KOPT-K1 (cell line): ENCODE results near the gene KANSL3.

ENCODE experiments used
- H3K27ac ChIP-seq: fragments of 200-600 bp; sonication (generic); 2 replicates; pipeline ENCODE4 v1.5.1; 2016; ENCODE audit warnings: antibody characterized with exemption, mild to moderate bottlenecking, low read depth, low read length; ENCODE audit not compliant: poor library complexity, severe bottlenecking
- H3K36me3 ChIP-seq: fragments of 200-600 bp; sonication (generic); 2 replicates; pipeline ENCODE4 v1.5.1; 2017; ENCODE audit warnings: antibody characterized with exemption, mild to moderate bottlenecking, low read length, moderate library complexity; ENCODE audit not compliant: insufficient read depth
- H3K9me3 ChIP-seq: fragments of 200-600 bp; sonication (generic); 2 replicates; pipeline ENCODE4 v1.5.1; 2017; ENCODE audit warnings: antibody characterized with exemption, low read length, mild to moderate bottlenecking; ENCODE audit not compliant: insufficient read depth, poor library complexity, severe bottlenecking

The KANSL3 gene

GRCh38 chr2:96550787-96551604, 87.1 kb downstream of the KANSL3 start:
- Histone ChIP-seq H3K9me3 (no peaks in the 10 kb centered on the region), H3K27ac (no peak overlapping the region), H3K36me3 (peaks cover 69% of the 10 kb centered on the region)

- peaks cover 77% of the 10 kb centered on the region for H3K36me3 ChIP-seq
- no peak overlapping the region for H3K27ac ChIP-seq
- H3K9me3 ChIP-seq = no peaks in the 10 kb centered on the region
Observed at GRCh38 chr2:96549967-96550786, 87.9 kb downstream of the KANSL3 start.

GRCh38 chr2:96549466-96549785, 88.7 kb downstream of the KANSL3 start:
- Histone ChIP-seq H3K9me3 (no peaks in the 10 kb centered on the region), H3K36me3 (peaks cover 78% of the 10 kb centered on the region), H3K27ac (no peak overlapping the region)

GRCh38 chr2:96548558-96549465, 89.3 kb downstream of the KANSL3 start:
- Histone ChIP-seq H3K9me3 (no peaks in the 10 kb centered on the region), H3K27ac (no peak overlapping the region), H3K36me3 (peaks cover 80% of the 10 kb centered on the region)

- peaks cover 85% of the 10 kb centered on the region for H3K36me3 ChIP-seq
- no peaks in the 10 kb centered on the region for H3K9me3 ChIP-seq
- no peak overlapping the region for H3K27ac ChIP-seq
Observed at GRCh38 chr2:96547731-96548171, 90.4 kb downstream of the KANSL3 start.

- Histone ChIP-seq H3K36me3 (peaks cover 85% of the 10 kb centered on the region), H3K27ac (no peak overlapping the region), H3K9me3 (no peaks in the 10 kb centered on the region)
Observed at GRCh38 chr2:96547203-96547641, 90.9 kb downstream of the KANSL3 start.

GRCh38 chr2:96546797-96547196, 91.3 kb downstream of the KANSL3 start:
- Histone ChIP-seq H3K9me3 (no peaks in the 10 kb centered on the region), H3K36me3 (peaks cover 85% of the 10 kb centered on the region), H3K27ac (no peak overlapping the region)

GRCh38 chr2:96546321-96546720, 91.8 kb downstream of the KANSL3 start:
- H3K27ac ChIP-seq = no peak overlapping the region
- H3K9me3 ChIP-seq = no peaks in the 10 kb centered on the region
- peaks cover 85% of the 10 kb centered on the region for H3K36me3 ChIP-seq
